OCI-LY3 (cell line): ENCODE measurements around the gene RDH16.
"Not testable (repeated sequence)": the region's sequence is repeated elsewhere in the genome, so short reads cannot be mapped to it uniquely, and the experiment has no call there.

ENCODE experiments used
- H2AFZ ChIP-seq: fragments of 200-600, 300-600 bp; shearing (Covaris generic); 2 replicates; pipeline ENCODE4 v1.6.0; 2014; ENCODE audit warnings: antibody characterized with exemption, low read depth, low read length
- H3K27ac ChIP-seq: fragments of 200-600, 300-600 bp; sonication (generic); 2 replicates; pipeline ENCODE4 v1.5.1; 2014; ENCODE audit warnings: mild to moderate bottlenecking, low read length, moderate library complexity, mixed read lengths
- H3K27me3 ChIP-seq: fragments of 200-600, 300-600 bp; sonication (generic); 2 replicates; pipeline ENCODE4 v1.6.1; 2014; ENCODE audit warnings: low read depth, low read length, mixed read lengths
- H3K36me3 ChIP-seq: fragments of 200-600, 300-600 bp; sonication (generic); replicated peaks from 2 replicates; pipeline ENCODE3; 2014; ENCODE audit warnings: low read depth, low read length, mixed read lengths
- H3K4me1 ChIP-seq: fragments of 300-600, 200-600 bp; sonication (generic); 2 replicates; pipeline ENCODE4 v1.6.1; 2014; ENCODE audit warnings: low read length, mixed read lengths
- H3K4me2 ChIP-seq: fragments of 200-600, 300-600 bp; sonication (generic); 2 replicates; pipeline ENCODE4 v1.6.1; 2014; ENCODE audit warnings: low read length, mixed read lengths
- H3K4me3 ChIP-seq: fragments of 300-600, 200-600 bp; sonication (generic); 2 replicates; pipeline ENCODE4 v1.5.1; 2014; ENCODE audit warnings: antibody characterized with exemption, mild to moderate bottlenecking, low read length, moderate library complexity
- H3K79me2 ChIP-seq: fragments of 300-600, 200-600 bp; shearing (Covaris generic); 2 replicates; pipeline ENCODE4 v1.6.1; 2014; ENCODE audit warnings: mild to moderate bottlenecking, low read length, mixed read lengths
- H3K9ac ChIP-seq: fragments of 300-600, 200-600 bp; shearing (Covaris generic); 2 replicates; pipeline ENCODE4 v1.6.0; 2014; ENCODE audit warnings: mild to moderate bottlenecking, low read length, moderate library complexity
- H3K9me3 ChIP-seq: fragments of 200-600, 300-600 bp; shearing (Covaris generic); 2 replicates; pipeline ENCODE4 v1.6.1; 2014; ENCODE audit warnings: low read length, mixed read lengths; ENCODE audit not compliant: insufficient read depth
- H4K20me1 ChIP-seq: fragments of 200-600, 300-600 bp; sonication (generic); 2 replicates; pipeline ENCODE4 v1.6.1; 2016; ENCODE audit warnings: low read length, mixed read lengths; ENCODE audit not compliant: insufficient read depth
- EZH2phosphoT487 ChIP-seq: fragments of 200-600 bp; shearing (Covaris generic); IDR thresholded peaks from 2 replicates; pipeline ENCODE4 v1.6.1; 2018; ENCODE audit warnings: antibody characterized with exemption, mixed run types, low read depth
- TF ChIP-seq, protein P1 (sequence below): fragments of 200-600, 300-600 bp; sonication (generic); IDR thresholded peaks from 2 replicates; pipeline ENCODE4 v1.5.1; 2014; ENCODE audit warnings: antibody characterized with exemption, low read length, low read depth

RDH16 gene

GRCh38 chr12:56941299-56942017 is 15.9 kb downstream of the RDH16 start:
- H3K27me3 ChIP-seq: peaks cover 4% of the 10 kb centered on the region; the same call in 1 of the 2 replicates
- no peaks in the 10 kb centered on the region for H3K36me3 ChIP-seq
- no peak overlapping the region for H3K9ac ChIP-seq
- no peak overlapping the region for H2AFZ ChIP-seq
- peaks cover 7% of the 10 kb centered on the region for H3K4me1 ChIP-seq
- H3K4me2 ChIP-seq: no peak overlapping the region
- no peaks in the 10 kb centered on the region for H3K79me2 ChIP-seq
- no peak overlapping the region for H3K27ac ChIP-seq
- H4K20me1 ChIP-seq: no peaks in the 10 kb centered on the region
- H3K9me3 ChIP-seq: no peaks in the 10 kb centered on the region
- no peak overlapping the region for H3K4me3 ChIP-seq
- TF ChIP-seq, protein P1, sequence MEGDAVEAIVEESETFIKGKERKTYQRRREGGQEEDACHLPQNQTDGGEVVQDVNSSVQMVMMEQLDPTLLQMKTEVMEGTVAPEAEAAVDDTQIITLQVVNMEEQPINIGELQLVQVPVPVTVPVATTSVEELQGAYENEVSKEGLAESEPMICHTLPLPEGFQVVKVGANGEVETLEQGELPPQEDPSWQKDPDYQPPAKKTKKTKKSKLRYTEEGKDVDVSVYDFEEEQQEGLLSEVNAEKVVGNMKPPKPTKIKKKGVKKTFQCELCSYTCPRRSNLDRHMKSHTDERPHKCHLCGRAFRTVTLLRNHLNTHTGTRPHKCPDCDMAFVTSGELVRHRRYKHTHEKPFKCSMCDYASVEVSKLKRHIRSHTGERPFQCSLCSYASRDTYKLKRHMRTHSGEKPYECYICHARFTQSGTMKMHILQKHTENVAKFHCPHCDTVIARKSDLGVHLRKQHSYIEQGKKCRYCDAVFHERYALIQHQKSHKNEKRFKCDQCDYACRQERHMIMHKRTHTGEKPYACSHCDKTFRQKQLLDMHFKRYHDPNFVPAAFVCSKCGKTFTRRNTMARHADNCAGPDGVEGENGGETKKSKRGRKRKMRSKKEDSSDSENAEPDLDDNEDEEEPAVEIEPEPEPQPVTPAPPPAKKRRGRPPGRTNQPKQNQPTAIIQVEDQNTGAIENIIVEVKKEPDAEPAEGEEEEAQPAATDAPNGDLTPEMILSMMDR: no peak
- TF ChIP-seq EZH2phosphoT487: no peak

DNA sequence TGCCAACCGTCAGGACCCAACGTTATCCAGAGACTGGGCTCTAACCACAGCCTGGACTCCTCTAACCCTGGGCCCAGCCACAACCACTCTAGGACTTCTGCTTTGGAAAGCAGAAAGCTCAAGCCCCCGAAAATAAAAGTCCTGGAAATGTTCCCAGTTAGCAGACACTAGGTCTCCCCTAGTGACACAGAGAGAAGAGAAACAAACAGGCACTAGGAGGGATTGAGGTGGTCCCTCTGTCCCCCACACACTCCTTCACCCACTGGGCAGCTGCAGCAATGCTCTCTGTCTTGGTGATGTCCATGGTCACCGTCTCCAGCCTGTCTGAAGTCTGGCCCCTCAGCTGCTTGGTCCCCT is 16.5 kb downstream of the RDH16 start:
- H3K4me3 ChIP-seq, H3K9me3 ChIP-seq, H3K27ac ChIP-seq, H3K4me2 ChIP-seq, H3K79me2 ChIP-seq, H3K36me3 ChIP-seq, H3K4me1 ChIP-seq, H3K9ac ChIP-seq, H3K27me3 ChIP-seq, H2AFZ ChIP-seq, H4K20me1 ChIP-seq: not testable (repeated sequence)

DNA sequence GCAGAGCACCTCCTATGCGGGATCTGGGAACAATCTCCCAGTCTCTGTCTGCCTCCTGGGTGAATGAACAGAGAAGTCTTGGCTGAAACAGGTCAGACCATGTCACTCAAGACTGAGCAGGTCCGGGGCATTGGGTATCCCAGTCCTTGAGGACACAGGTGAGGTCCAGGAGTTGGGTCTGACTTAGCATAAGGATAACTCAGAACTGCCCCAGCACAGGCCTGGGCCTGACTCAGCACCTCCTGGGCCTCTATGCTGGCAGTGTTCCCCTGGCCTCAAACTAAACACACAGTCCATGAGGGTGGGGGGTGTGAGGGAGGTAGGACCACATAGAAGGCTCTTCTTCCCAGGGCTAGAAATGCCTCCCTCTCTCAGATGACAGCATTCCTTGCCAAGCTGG is 21.7 kb downstream of the RDH16 start:
- TF ChIP-seq EZH2phosphoT487: no peak
- TF ChIP-seq, protein P1: no peak
- H3K9me3 ChIP-seq: no peaks in the 10 kb centered on the region
- H3K4me2 ChIP-seq: no peak overlapping the region
- H3K27me3 ChIP-seq: peaks cover 4% of the 10 kb centered on the region; the same call in 1 of the 2 replicates
- no peak overlapping the region for H3K27ac ChIP-seq
- H3K4me3 ChIP-seq: no peak overlapping the region
- no peaks in the 10 kb centered on the region for H4K20me1 ChIP-seq
- H2AFZ ChIP-seq: no peak overlapping the region
- no peaks in the 10 kb centered on the region for H3K79me2 ChIP-seq
- no peak overlapping the region for H3K9ac ChIP-seq
- H3K4me1 ChIP-seq: peaks cover 4% of the 10 kb centered on the region; the same call in 1 of the 2 replicates
- H3K36me3 ChIP-seq: no peaks in the 10 kb centered on the region

DNA sequence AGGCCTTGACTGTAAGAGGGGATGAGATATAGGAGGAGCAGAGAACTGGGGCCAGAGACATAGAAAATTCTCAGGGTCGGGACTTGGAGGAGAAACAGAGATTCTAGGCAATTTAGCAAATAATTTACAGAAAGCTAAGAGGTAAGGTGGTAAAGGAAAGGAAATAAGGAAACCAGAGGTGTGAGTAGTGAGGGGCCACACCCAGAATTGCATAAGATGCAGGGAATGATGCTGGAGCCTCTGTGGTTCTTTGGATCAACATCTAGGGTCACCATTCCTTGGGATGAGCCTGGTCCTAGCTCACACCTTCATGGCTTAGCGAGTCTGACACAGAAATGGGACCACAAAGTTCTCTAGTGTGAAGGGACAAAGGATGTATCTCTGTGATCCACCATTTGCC is 22.3 kb downstream of the RDH16 start:
- H3K4me2 ChIP-seq: no peak overlapping the region
- peaks cover 4% of the 10 kb centered on the region; the same call in 1 of the 2 replicates for H3K27me3 ChIP-seq
- no peak for TF ChIP-seq EZH2phosphoT487
- TF ChIP-seq, protein P1: no peak
- H3K36me3 ChIP-seq: no peaks in the 10 kb centered on the region
- no peak overlapping the region for H3K9ac ChIP-seq
- no peaks in the 10 kb centered on the region for H3K9me3 ChIP-seq
- no peak overlapping the region for H2AFZ ChIP-seq
- H3K27ac ChIP-seq: no peak overlapping the region
- H3K4me3 ChIP-seq: no peak overlapping the region
- H3K79me2 ChIP-seq: no peaks in the 10 kb centered on the region
- peaks cover 4% of the 10 kb centered on the region; the same call in 1 of the 2 replicates for H3K4me1 ChIP-seq
- no peaks in the 10 kb centered on the region for H4K20me1 ChIP-seq
